GM19328 (cell line): ENCODE measurements around the gene ZNF638.
"Not testable (repeated sequence)": the region's sequence is repeated elsewhere in the genome, so short reads cannot be mapped to it uniquely, and the experiment has no call there.

Source experiments
- ATAC-seq: cut with Tn5 transposase; IDR thresholded peaks from one replicate; pipeline ENCODE4 v1.9.1; 2021; ENCODE audit warnings: mild to moderate bottlenecking, moderate library complexity; ENCODE audit not compliant: unreplicated experiment

The ZNF638 gene

GRCh38 chr2:71331581-71332434, at the start of gene ZNF638:
Gene ZNF638 (plus strand): TSS chr2:71331782. CDS start chr2:71348955, 17,173 bp downstream.
- peak; percentile 95 for ATAC-seq

- ATAC-seq: no peak
Observed at GRCh38 chr2:71281950-71282349, 49.6 kb upstream of the ZNF638 start.

- no peak for ATAC-seq
Observed at GRCh38 chr2:71282493-71282892, 49.1 kb upstream of the ZNF638 start.

GRCh38 chr2:71283131-71283530, 48.5 kb upstream of the ZNF638 start:
- ATAC-seq: no peak

- no peak for ATAC-seq
Observed at GRCh38 chr2:71285706-71286105, 45.9 kb upstream of the ZNF638 start.

GRCh38 chr2:71291398-71291797, 40.2 kb upstream of the ZNF638 start:
- ATAC-seq: no peak

- no peak for ATAC-seq
Observed at GRCh38 chr2:71292159-71292558, 39.4 kb upstream of the ZNF638 start.

GRCh38 chr2:71298914-71299313, 32.7 kb upstream of the ZNF638 start:
- no peak for ATAC-seq

- ATAC-seq: no peak
Observed at GRCh38 chr2:71299507-71299906, 32.1 kb upstream of the ZNF638 start.

GRCh38 chr2:71303849-71304248, 27.7 kb upstream of the ZNF638 start:
- no peak for ATAC-seq

GRCh38 chr2:71306762-71307161, 24.8 kb upstream of the ZNF638 start:
- no peak for ATAC-seq

- no peak for ATAC-seq
Observed at GRCh38 chr2:71313016-71313766, 18.4 kb upstream of the ZNF638 start.

GRCh38 chr2:71317060-71317459, 14.5 kb upstream of the ZNF638 start:
- no peak for ATAC-seq

- not testable (repeated sequence) for ATAC-seq
Observed at GRCh38 chr2:71317900-71318299, 13.7 kb upstream of the ZNF638 start.

- ATAC-seq: no peak
Observed at GRCh38 chr2:71323386-71323785, 8.2 kb upstream of the ZNF638 start.

- no peak for ATAC-seq
Observed at GRCh38 chr2:71326968-71327367, 4.6 kb upstream of the ZNF638 start.

- ATAC-seq: no peak
Observed at GRCh38 chr2:71327916-71328315, 3.7 kb upstream of the ZNF638 start.

GRCh38 chr2:71330155-71330554, 1.4 kb upstream of the ZNF638 start:
- no peak for ATAC-seq

- ATAC-seq: no peak
Observed at GRCh38 chr2:71330585-71331330, 824 bp upstream of the ZNF638 start.

GRCh38 chr2:71331331-71331580, 326 bp upstream of the ZNF638 start:
- not testable (repeated sequence) for ATAC-seq

- no peak for ATAC-seq
Observed at GRCh38 chr2:71332435-71332796, 834 bp downstream of the ZNF638 start.

- no peak for ATAC-seq
Observed at GRCh38 chr2:71333619-71334018, 2.0 kb downstream of the ZNF638 start.
